ENCODE measurements around the gene TOM1. TPM values are rescaled to one million over a fixed set of nuclear protein-coding genes. Genes with fewer than 3 reads are reported as not detected.

Gene TOM1
- total RNA-seq (10 to 100 TPM; 48.2 to 92.1 (median 56.1) TPM), polyA plus RNA-seq (10 to 100 TPM; 19.9 to 44.4 (median 34.2) TPM)
- long read RNA-seq, donor 1, transcript TOM1-210 (15 exons, 2,389 nt) = major isoform, 7 of 14 reads
- long read RNA-seq, donor 1, partial matches to known transcripts = 5 of 14 reads
- long read RNA-seq, donor 1, other reads (novel, unspliced or antisense) = 0 of 14 reads
- long read RNA-seq, donor 2, partial matches to known transcripts = 0 of 2 reads
- long read RNA-seq, donor 2, other reads (novel, unspliced or antisense) = 0 of 2 reads

GRCh38 chr22:35299673-35300499 lies at the start of gene TOM1:
TOM1 (plus strand) TSS chr22:35299894; CDS start chr22:35299929, 35 bp downstream.
- peaks cover 5 to 50% (median 34%) of the 10 kb centered on the region in 6 donors for H3K4me1 ChIP-seq
- H3K27ac ChIP-seq = peak within 1 kb of the TSS; percentile 90 to 100 (median 98)
- H3K4me3 ChIP-seq = peak within 1 kb of the TSS; percentile 67 to 85 (median 78)
- peak; percentile 99 for DNase-seq
- TF ChIP-seq POLR2AphosphoS5 (IDR thresholded peaks at IDR 0.05) = peak; percentile 94 to 98 (median 96)
- peak in 1 of 3 donors; percentile 82 for TF ChIP-seq POLR2A (IDR thresholded peaks at IDR 0.05)
- peak in 2 of 11 experiments; percentile 3 to 31 for TF ChIP-seq CTCF (IDR thresholded peaks at IDR 0.05 in 8 of 11, conservative IDR thresholded peaks at IDR 0.05 in 3 of 11)
- WGBS, 5 donors = 0 to 1% (median 0%) methylated on average over 34 to 64 of the region's 64 CpGs
- peaks cover 0 to 20% (median 1%) of the 10 kb centered on the region in 6 donors for H3K36me3 ChIP-seq
- no peaks in the 10 kb centered on the region for H3K27me3 ChIP-seq (replicated peaks in 1 of 7)
- intact Hi-C loops (cut with DNase I; ENCODE audit: low total_unique reads) = no loop called here
- no peaks in the 10 kb centered on the region for H3K9me3 ChIP-seq

- Histone ChIP-seq H3K27me3 (replicated peaks in 1 of 7) (peaks cover 0 to 10% (median 0%) of the 10 kb centered on the region in 7 donors), H3K27ac (no peak overlapping the region), H3K4me3 (no peak overlapping the region), H3K4me1 (no peaks in the 10 kb centered on the region), H3K36me3 (no peaks in the 10 kb centered on the region), H3K9me3 (no peaks in the 10 kb centered on the region)
- DNase-seq = no peak
- TF ChIP-seq POLR2AphosphoS5 (IDR thresholded peaks at IDR 0.05) = no peak
- TF ChIP-seq CTCF (IDR thresholded peaks at IDR 0.05 in 8 of 11, conservative IDR thresholded peaks at IDR 0.05 in 3 of 11) = no peak
- no peak for TF ChIP-seq POLR2A (IDR thresholded peaks at IDR 0.05)
- 58 to 84% (median 70%) methylated on average over 4 of the region's 4 CpGs for WGBS, 5 donors
- intact Hi-C loops (cut with DNase I; ENCODE audit: low total_unique reads) = no loop called here
These were observed 49.5 kb upstream of the TOM1 start for GRCh38 chr22:35250156-35250555.

GRCh38 chr22:35253946-35254345 lies 45.7 kb upstream of the TOM1 start:
- Histone ChIP-seq H3K4me1 (peaks cover 3 to 19% (median 16%) of the 10 kb centered on the region in 6 donors), H3K4me3 (no peak overlapping the region), H3K27ac (no peak overlapping the region), H3K27me3 (replicated peaks in 1 of 7) (no peaks in the 10 kb centered on the region), H3K9me3 (no peaks in the 10 kb centered on the region), H3K36me3 (no peaks in the 10 kb centered on the region)
- DNase-seq = no peak
- WGBS, 5 donors = 81 to 92% (median 89%) methylated on average over 2 of the region's 2 CpGs
- TF ChIP-seq CTCF (IDR thresholded peaks at IDR 0.05 in 8 of 11, conservative IDR thresholded peaks at IDR 0.05 in 3 of 11) (no peak), POLR2AphosphoS5 (IDR thresholded peaks at IDR 0.05) (no peak), POLR2A (IDR thresholded peaks at IDR 0.05) (no peak)
- intact Hi-C loops (cut with DNase I; ENCODE audit: low total_unique reads) = no loop called here

- intact Hi-C loops (cut with DNase I; ENCODE audit: low total_unique reads) = no loop called here
- H3K36me3 ChIP-seq = peaks cover 0 to under 1% (median 0%) of the 10 kb centered on the region in 6 donors
- H3K27me3 ChIP-seq (replicated peaks in 1 of 7) = no peaks in the 10 kb centered on the region
- peak overlapping the region; percentile 62 to 80 (median 72) for H3K4me3 ChIP-seq
- TF ChIP-seq POLR2AphosphoS5 (IDR thresholded peaks at IDR 0.05) (no peak), CTCF (IDR thresholded peaks at IDR 0.05 in 8 of 11, conservative IDR thresholded peaks at IDR 0.05 in 3 of 11) (no peak), POLR2A (IDR thresholded peaks at IDR 0.05) (no peak)
- 1 to 6% (median 3%) methylated on average over 3 of the region's 3 CpGs for WGBS, 5 donors
- no peaks in the 10 kb centered on the region for H3K9me3 ChIP-seq
- peak overlapping the region; percentile 95 to 98 (median 96) for H3K27ac ChIP-seq
- no peak for DNase-seq
- H3K4me1 ChIP-seq = peaks cover 3 to 37% (median 26%) of the 10 kb centered on the region in 6 donors
These were observed 42.7 kb upstream of the TOM1 start for GRCh38 chr22:35257002-35257320.
